ENCODE measurements around the gene VARS2.
"Not testable (repeated sequence)": the region's sequence is repeated elsewhere in the genome, so short reads cannot be mapped to it uniquely, and the experiment has no call there.

VARS2 gene

GRCh38 chr6:30915591-30915946 lies 1.5 kb downstream of the VARS2 start:
- peak; percentile 84 for TF ChIP-seq CTCF (conservative IDR thresholded peaks at IDR 0.05)
- no peak for TF ChIP-seq ZFX (IDR thresholded peaks at IDR 0.05)
- H3K27ac ChIP-seq, result peak overlapping the region; percentile 88

- no peak overlapping the region for H3K27ac ChIP-seq
- TF ChIP-seq ZFX (IDR thresholded peaks at IDR 0.05) (no peak), CTCF (conservative IDR thresholded peaks at IDR 0.05) (no peak)
These were observed 3.0 kb downstream of the VARS2 start for GRCh38 chr6:30917041-30917440.

GRCh38 chr6:30917487-30917886 lies 3.4 kb downstream of the VARS2 start:
- TF ChIP-seq CTCF (conservative IDR thresholded peaks at IDR 0.05), result no peak
- H3K27ac ChIP-seq, result no peak overlapping the region

GRCh38 chr6:30918670-30919069 lies 4.6 kb downstream of the VARS2 start:
- H3K27ac ChIP-seq, result no peak overlapping the region
- no peak for TF ChIP-seq CTCF (conservative IDR thresholded peaks at IDR 0.05)
- TF ChIP-seq ZFX (IDR thresholded peaks at IDR 0.05), result no peak

- TF ChIP-seq CTCF (conservative IDR thresholded peaks at IDR 0.05) (no peak), ZFX (IDR thresholded peaks at IDR 0.05) (no peak)
- no peak overlapping the region for H3K27ac ChIP-seq
These were observed 8.4 kb downstream of the VARS2 start for GRCh38 chr6:30922447-30922852.

GRCh38 chr6:30924040-30924627 lies 10.1 kb downstream of the VARS2 start:
- H3K27ac ChIP-seq, result not testable (repeated sequence)

GRCh38 chr6:30926644-30927043 lies 12.6 kb downstream of the VARS2 start:
- no peak overlapping the region for H3K27ac ChIP-seq
- TF ChIP-seq ZFX (IDR thresholded peaks at IDR 0.05) (no peak), CTCF (conservative IDR thresholded peaks at IDR 0.05) (no peak)

- H3K27ac ChIP-seq, result not testable (repeated sequence)
These were observed 13.0 kb downstream of the VARS2 start for GRCh38 chr6:30927080-30927479.

GRCh38 chr6:30928677-30929076 lies 14.6 kb downstream of the VARS2 start:
- no peak overlapping the region for H3K27ac ChIP-seq
- TF ChIP-seq CTCF (conservative IDR thresholded peaks at IDR 0.05) (no peak), ZFX (IDR thresholded peaks at IDR 0.05) (no peak)

Measured in C4-2B (cell line).